AG04450 (cell line): ENCODE measurements around the gene CACNG6. TPM values are rescaled to one million over a fixed set of nuclear protein-coding genes. Genes with fewer than 3 reads are reported as not detected.

Experiments used
- CTCF ChIA-PET: fragments of 300-600, 350-600 bp; formaldehyde crosslinking; extraction: SDS; loops from one replicate; lab custom pipeline; 2022; ENCODE audit warnings: antibody characterized with exemption, inconsistent platforms; lab: Charles Lee
- POLR2A ChIA-PET: fragments of 350-600 bp; formaldehyde crosslinking; extraction: SDS; loops from one replicate; lab custom pipeline; 2021; ENCODE audit warnings: antibody characterized with exemption, inconsistent platforms; lab: Yijun Ruan, JAX
- DNase-seq: peaks from one replicate; pipeline ENCODE4 v3.0.0-alpha.2; 2011; ENCODE audit warnings: low read depth, low spot score
- H3K27ac ChIP-seq: one replicate; pipeline ENCODE4 v1.5.1; 2012; ENCODE audit warnings: low read depth, low read length, control low read depth
- H3K27me3 ChIP-seq: one replicate; pipeline ENCODE4 v1.6.0; 2012; ENCODE audit warnings: low read length; ENCODE audit not compliant: control insufficient read depth, insufficient read depth
- H3K4me3 ChIP-seq: 2 replicates; pipeline ENCODE4 v1.5.1; 2011; ENCODE audit warnings: mild to moderate bottlenecking, low read depth, low read length, control low read depth
- H3K9me3 ChIP-seq: 2 replicates; pipeline ENCODE4 v1.5.1; 2012; ENCODE audit warnings: low read length; ENCODE audit not compliant: control insufficient read depth, insufficient read depth
- CTCF ChIP-seq: IDR thresholded peaks from 2 replicates; pipeline ENCODE4 v1.5.1; 2011; ENCODE audit warnings: low read depth, low read length, control low read depth, inconsistent platforms
- polyA minus RNA-seq: library from RNA; depleted of rRNA, polyadenylated mRNA; stranded (reverse); fragments of >200 nt; gene quantifications from 2 replicates; pipeline ENCODE4 v1.2.3, GENCODE V29; 2011; rRNA and poly(A)+ RNA removed
- polyA plus RNA-seq: library from polyadenylated mRNA; depleted of rRNA; stranded (reverse); fragments of >200 nt; gene quantifications from 2 replicates; pipeline ENCODE4 v1.2.3, GENCODE V29; 2011; rRNA removed

CACNG6 gene
- polyA plus RNA-seq (0.17 and 0.19 TPM in 2 replicates), polyA minus RNA-seq (not detected in 2 replicates)

- POLR2A ChIA-PET: no interaction called here
- H3K27ac ChIP-seq: no peak within 1 kb of the TSS
- no peaks in the 10 kb centered on the region for H3K9me3 ChIP-seq
- CTCF ChIA-PET: interaction anchor here (0.8 kb wide), 1 partner anchor 40 kb away, joined by 3 read pairs; no protein-coding TSS in a partner anchor
- H3K27me3 ChIP-seq: peaks cover 4% of the 10 kb centered on the region
- TF ChIP-seq CTCF: no peak
- DNase-seq: no peak
- peak within 1 kb of the TSS; percentile 51 for H3K4me3 ChIP-seq
Measured at GRCh38 chr19:53991224-53992113, at the start of gene CACNG6. Gene CACNG6 (plus strand): TSS chr19:53991637. CDS start chr19:53992878, 1,241 bp downstream.

DNA sequence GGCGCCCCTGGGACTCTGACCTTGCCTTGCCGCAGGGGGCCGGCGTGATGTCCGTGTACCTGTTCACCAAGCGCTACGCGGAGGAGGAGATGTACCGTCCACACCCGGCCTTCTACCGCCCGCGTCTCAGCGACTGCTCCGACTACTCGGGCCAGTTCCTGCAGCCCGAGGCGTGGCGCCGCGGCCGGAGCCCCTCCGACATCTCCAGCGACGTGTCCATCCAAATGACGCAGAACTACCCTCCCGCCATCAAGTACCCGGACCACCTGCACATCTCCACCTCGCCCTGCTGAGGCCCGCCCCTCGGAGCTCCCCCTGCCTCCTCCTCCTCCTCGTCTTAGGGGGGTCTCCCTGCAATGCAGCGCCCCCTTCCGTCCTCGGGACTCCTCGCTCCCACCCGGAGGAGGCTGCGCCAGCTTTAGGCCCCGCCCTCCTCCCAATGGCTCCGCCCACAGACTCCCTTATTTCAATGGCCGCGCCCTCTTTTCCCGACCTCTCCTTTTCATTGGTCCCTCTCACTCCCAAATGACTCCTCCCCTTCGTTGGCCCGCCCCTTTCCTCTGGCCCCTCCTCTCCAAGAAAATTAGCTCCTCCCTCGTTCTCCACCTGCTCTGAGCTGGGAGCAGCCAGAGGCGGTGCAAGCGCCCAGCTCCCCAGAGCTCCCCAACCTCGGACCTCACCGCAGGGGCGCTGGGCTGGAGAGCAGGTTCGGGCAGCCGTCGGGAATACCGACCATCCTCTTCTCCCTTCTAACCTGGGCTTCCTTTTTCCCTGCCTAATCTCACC lies 49.2 kb upstream of the CACNG6 start:
- POLR2A ChIA-PET: no interaction called here

GRCh38 chr19:53944416-53944815 lies 47.0 kb upstream of the CACNG6 start:
- CTCF ChIA-PET: interaction anchor here (0.9 kb wide), 1 partner anchor 85 kb away, joined by 4 read pairs; no protein-coding TSS in a partner anchor
- POLR2A ChIA-PET: interaction anchor here (0.8 kb wide), 1 partner anchor 36 kb away, joined by 3 read pairs; no protein-coding TSS in a partner anchor

More for the DNA sequence above, 49.2 kb upstream of the CACNG6 start:
- CTCF ChIA-PET: interaction anchor here (0.8 kb wide), 1 partner anchor 394 kb away, joined by 4 read pairs; no protein-coding TSS in a partner anchor
- H3K9me3 ChIP-seq: peaks cover 10% of the 10 kb centered on the region
- H3K4me3 ChIP-seq: no peak overlapping the region
- H3K27ac ChIP-seq: no peak overlapping the region
- peaks cover 20% of the 10 kb centered on the region for H3K27me3 ChIP-seq
- no peak for DNase-seq
- TF ChIP-seq CTCF: no peak

DNA sequence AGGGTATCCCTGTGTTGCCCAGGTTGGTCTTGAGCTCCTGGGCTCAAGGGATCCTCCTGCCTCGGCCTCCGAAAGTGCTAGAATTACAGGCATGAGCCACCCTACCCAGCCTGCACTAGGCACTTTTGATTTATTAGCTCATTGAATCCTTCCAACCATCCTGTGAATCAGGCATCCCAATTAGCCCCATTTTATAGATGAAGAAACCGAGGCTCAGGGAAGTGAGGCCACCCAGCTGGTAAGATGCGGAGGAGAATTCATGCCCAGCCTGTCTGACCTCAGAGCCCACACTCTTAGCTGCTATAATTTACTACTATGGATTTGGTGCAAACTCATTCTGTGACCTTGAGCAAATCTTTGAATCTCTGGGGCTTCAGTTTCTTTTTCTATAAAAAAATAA lies 46.5 kb upstream of the CACNG6 start:
- peaks cover 10% of the 10 kb centered on the region for H3K9me3 ChIP-seq
- DNase-seq: no peak
- peaks cover 20% of the 10 kb centered on the region for H3K27me3 ChIP-seq
- no peak overlapping the region for H3K4me3 ChIP-seq
- H3K27ac ChIP-seq: no peak overlapping the region
- ChIA-PET CTCF (interaction anchor here (0.6 to 0.9 kb wide), 2 partner anchors 81 to 85 kb away, joined by 4 to 8 read pairs; no protein-coding TSS in a partner anchor), POLR2A (no interaction called here)
- TF ChIP-seq CTCF: no peak

More at GRCh38 chr19:53944416-53944815, 47.0 kb upstream of the CACNG6 start:
- Histone ChIP-seq H3K27me3 (peaks cover 20% of the 10 kb centered on the region), H3K27ac (no peak overlapping the region), H3K9me3 (peaks cover 10% of the 10 kb centered on the region), H3K4me3 (no peak overlapping the region)
- no peak for DNase-seq
- no peak for TF ChIP-seq CTCF
